Dedifferentiated amniotic fluid mesenchymal stem cell (primary cell): ENCODE results near the gene NR2F2.
A peak's percentile ranks its signal among the peaks of the same experiment; 100 is the strongest.

Experiments used
- DNase-seq: peaks from one replicate; pipeline ENCODE4 v3.0.0-alpha.2; 2016; ENCODE audit errors: extremely low spot score

The NR2F2 gene

GRCh38 chr15:96320107-96320506 lies 10.4 kb upstream of the NR2F2 start:
- no peak for DNase-seq

GRCh38 chr15:96320703-96321638 lies 9.5 kb upstream of the NR2F2 start:
- DNase-seq, result no peak

- DNase-seq, result no peak
These were observed 8.6 kb upstream of the NR2F2 start for GRCh38 chr15:96321639-96322535.

GRCh38 chr15:96322536-96323318 lies 7.8 kb upstream of the NR2F2 start:
- no peak for DNase-seq

- DNase-seq, result no peak
These were observed 7.0 kb upstream of the NR2F2 start for GRCh38 chr15:96323319-96324145.

GRCh38 chr15:96324192-96324895 lies 6.2 kb upstream of the NR2F2 start:
- DNase-seq, result no peak

GRCh38 chr15:96324940-96325540 lies 5.5 kb upstream of the NR2F2 start:
- no peak for DNase-seq

- DNase-seq, result no peak
These were observed 4.8 kb upstream of the NR2F2 start for GRCh38 chr15:96325541-96326327.

- DNase-seq, result peak; percentile 63
These were observed 4.0 kb upstream of the NR2F2 start for GRCh38 chr15:96326328-96327154.

GRCh38 chr15:96327155-96327741 lies 3.3 kb upstream of the NR2F2 start:
- peak; percentile 94 for DNase-seq

- no peak for DNase-seq
These were observed 2.2 kb upstream of the NR2F2 start for GRCh38 chr15:96328181-96328876.

- DNase-seq, result no peak
These were observed 1.7 kb upstream of the NR2F2 start for GRCh38 chr15:96328877-96329195.

- DNase-seq, result no peak
These were observed 1.0 kb upstream of the NR2F2 start for GRCh38 chr15:96329403-96329981.

- DNase-seq, result peak; percentile 87
These were observed 443 bp upstream of the NR2F2 start for GRCh38 chr15:96330064-96330449.

GRCh38 chr15:96331144-96331944 lies 844 bp downstream of the NR2F2 start:
- no peak for DNase-seq
